Lower leg skin (tissue), 3 donors: Measurements from ENCODE around the gene THY1.

ENCODE experiments used
- POLR2A ChIP-seq, 2 donors: fragments of 450-650 bp; IDR thresholded peaks; one replicate each; pipeline ENCODE4 v1.6.1; 2016 to 2017; ENCODE audit warnings: antibody characterized with exemption in 2 of 2, mild to moderate bottlenecking in 1 of 2, moderate library complexity in 1 of 2
- TF ChIP-seq, protein P1 (sequence below), 3 donors: fragments of 450-650 bp; IDR thresholded peaks; one replicate each; pipeline ENCODE4 v1.5.1; 2016; ENCODE audit warnings: antibody characterized with exemption in 3 of 3, mild to moderate bottlenecking in 3 of 3, moderate library complexity in 2 of 3

DNA sequence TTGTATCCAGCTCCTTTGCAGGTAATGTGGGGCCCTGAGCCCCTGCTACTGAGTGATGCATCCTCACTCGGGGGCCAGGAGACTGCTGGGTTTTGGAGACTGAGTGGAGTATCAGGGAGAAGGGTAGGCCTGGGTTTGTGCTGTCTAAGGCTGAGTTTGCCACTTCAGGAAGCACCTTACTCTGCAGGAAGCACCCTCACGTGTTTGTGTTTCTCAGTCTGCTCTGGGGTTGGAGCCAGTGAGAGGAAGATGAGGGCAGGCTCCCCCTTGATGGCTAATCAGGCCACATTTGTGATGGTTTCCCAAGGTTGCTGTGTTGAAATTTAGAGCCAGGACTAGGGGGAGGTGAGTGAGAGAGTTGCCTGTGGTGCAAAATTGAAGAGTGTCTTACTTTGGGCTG, 13.7 kb upstream of the THY1 start:
- TF ChIP-seq, protein P1, sequence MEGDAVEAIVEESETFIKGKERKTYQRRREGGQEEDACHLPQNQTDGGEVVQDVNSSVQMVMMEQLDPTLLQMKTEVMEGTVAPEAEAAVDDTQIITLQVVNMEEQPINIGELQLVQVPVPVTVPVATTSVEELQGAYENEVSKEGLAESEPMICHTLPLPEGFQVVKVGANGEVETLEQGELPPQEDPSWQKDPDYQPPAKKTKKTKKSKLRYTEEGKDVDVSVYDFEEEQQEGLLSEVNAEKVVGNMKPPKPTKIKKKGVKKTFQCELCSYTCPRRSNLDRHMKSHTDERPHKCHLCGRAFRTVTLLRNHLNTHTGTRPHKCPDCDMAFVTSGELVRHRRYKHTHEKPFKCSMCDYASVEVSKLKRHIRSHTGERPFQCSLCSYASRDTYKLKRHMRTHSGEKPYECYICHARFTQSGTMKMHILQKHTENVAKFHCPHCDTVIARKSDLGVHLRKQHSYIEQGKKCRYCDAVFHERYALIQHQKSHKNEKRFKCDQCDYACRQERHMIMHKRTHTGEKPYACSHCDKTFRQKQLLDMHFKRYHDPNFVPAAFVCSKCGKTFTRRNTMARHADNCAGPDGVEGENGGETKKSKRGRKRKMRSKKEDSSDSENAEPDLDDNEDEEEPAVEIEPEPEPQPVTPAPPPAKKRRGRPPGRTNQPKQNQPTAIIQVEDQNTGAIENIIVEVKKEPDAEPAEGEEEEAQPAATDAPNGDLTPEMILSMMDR (IDR thresholded peaks at IDR 0.05): no peak
- no peak for TF ChIP-seq POLR2A (IDR thresholded peaks at IDR 0.05)
